ENCODE results near the gene MBOAT2. TPM values are rescaled to one million over a fixed set of nuclear protein-coding genes. Genes with fewer than 3 reads are reported as not detected.

Gene MBOAT2
- total and polyA plus RNA-seq, 2 experiments from 2014 or later, result 87.4 to 103 TPM

GRCh38 chr2:8997631-8998030 lies 5.9 kb downstream of the MBOAT2 start:
- Histone ChIP-seq H3K9me3 (ENCODE audit: low read depth) (no peaks in the 10 kb centered on the region), H3K9me2 (ENCODE audit: insufficient read depth) (no peaks in the 10 kb centered on the region), H3K79me2 (ENCODE audit: insufficient read depth) (peaks cover 100% of the 10 kb centered on the region), H3K27ac (no peak overlapping the region), H3K27me3 (replicated peaks; ENCODE audit: insufficient read depth) (no peaks in the 10 kb centered on the region), H3K4me2 (ENCODE audit: unreplicated experiment) (no peak overlapping the region), H3K4me1 (ENCODE audit: insufficient read depth) (peaks cover 30% of the 10 kb centered on the region), H2AFZ (no peak overlapping the region), H3K36me3 (ENCODE audit: low read depth) (no peaks in the 10 kb centered on the region), H3F3A (ENCODE audit: insufficient read depth) (0 out of 2 replicates have a peak, but pooled peaks cover 4% of the 10 kb centered on the region), H3K9ac (no peak overlapping the region), H4K20me1 (ENCODE audit: insufficient read depth) (no peaks in the 10 kb centered on the region), H3K4me3 (no peak overlapping the region)
- WGBS, 2 experiments (ENCODE audit: low coverage in 1 of 2, low lambda C conversion rate in 2 of 2, missing lambda C conversion rate in 2 of 2), result 96 to 100% methylated on average over 2 of the region's 2 CpGs
- DNase-seq, result no peak
- in situ Hi-C loops (cut with MboI), result no loop called here
- TF ChIP-seq EZH2 (IDR thresholded peaks at IDR 0.05; ENCODE audit: insufficient read depth, poor library complexity, severe bottlenecking), result no peak
- no peak for TF ChIP-seq EZH2phosphoT487 (IDR thresholded peaks at IDR 0.05; ENCODE audit: insufficient read depth, low read depth)

- Histone ChIP-seq H3K9me2 (ENCODE audit: insufficient read depth) (no peaks in the 10 kb centered on the region), H3F3A (ENCODE audit: insufficient read depth) (0 out of 2 replicates have a peak, but pooled peaks cover 4% of the 10 kb centered on the region), H2AFZ (no peak overlapping the region), H3K36me3 (ENCODE audit: low read depth) (no peaks in the 10 kb centered on the region), H3K9ac (no peak overlapping the region), H3K27me3 (replicated peaks; ENCODE audit: insufficient read depth) (no peaks in the 10 kb centered on the region), H3K4me2 (ENCODE audit: unreplicated experiment) (no peak overlapping the region), H3K4me3 (no peak overlapping the region), H3K9me3 (ENCODE audit: low read depth) (no peaks in the 10 kb centered on the region), H3K79me2 (ENCODE audit: insufficient read depth) (peaks cover 100% of the 10 kb centered on the region), H3K27ac (no peak overlapping the region), H4K20me1 (ENCODE audit: insufficient read depth) (no peaks in the 10 kb centered on the region), H3K4me1 (ENCODE audit: insufficient read depth) (peaks cover 28% of the 10 kb centered on the region)
- WGBS, 2 experiments (ENCODE audit: low coverage in 1 of 2, low lambda C conversion rate in 2 of 2, missing lambda C conversion rate in 2 of 2), result 90 to 96% methylated on average over 5 of the region's 5 CpGs
- TF ChIP-seq EZH2phosphoT487 (IDR thresholded peaks at IDR 0.05; ENCODE audit: insufficient read depth, low read depth) (no peak), EZH2 (IDR thresholded peaks at IDR 0.05; ENCODE audit: insufficient read depth, poor library complexity, severe bottlenecking) (no peak)
- DNase-seq, result no peak
- in situ Hi-C loops (cut with MboI), result no loop called here
Observed at GRCh38 chr2:8997108-8997507, 6.4 kb downstream of the MBOAT2 start.

- no peak overlapping the region for H2AFZ ChIP-seq
- 71 to 73% methylated on average over 4 of the region's 4 CpGs for WGBS, 2 experiments (ENCODE audit: low coverage in 1 of 2, low lambda C conversion rate in 2 of 2, missing lambda C conversion rate in 2 of 2)
- DNase-seq, result no peak
- 0 out of 2 replicates have a peak, but pooled peaks cover 4% of the 10 kb centered on the region for H3F3A ChIP-seq (ENCODE audit: insufficient read depth)
- H3K9me2 ChIP-seq (ENCODE audit: insufficient read depth), result no peaks in the 10 kb centered on the region
- H3K79me2 ChIP-seq (ENCODE audit: insufficient read depth), result peaks cover 100% of the 10 kb centered on the region
- H3K27me3 ChIP-seq (replicated peaks; ENCODE audit: insufficient read depth), result no peaks in the 10 kb centered on the region
- H3K27ac ChIP-seq, result no peak overlapping the region
- H3K36me3 ChIP-seq (ENCODE audit: low read depth), result no peaks in the 10 kb centered on the region
- H3K4me3 ChIP-seq, result no peak overlapping the region
- H3K9me3 ChIP-seq (ENCODE audit: low read depth), result no peaks in the 10 kb centered on the region
- peaks cover 17% of the 10 kb centered on the region for H3K4me1 ChIP-seq (ENCODE audit: insufficient read depth)
- H3K4me2 ChIP-seq (ENCODE audit: unreplicated experiment), result no peak overlapping the region
- H3K9ac ChIP-seq, result no peak overlapping the region
- TF ChIP-seq EZH2phosphoT487 (IDR thresholded peaks at IDR 0.05; ENCODE audit: insufficient read depth, low read depth), result no peak
- TF ChIP-seq EZH2 (IDR thresholded peaks at IDR 0.05; ENCODE audit: insufficient read depth, poor library complexity, severe bottlenecking), result no peak
- no peaks in the 10 kb centered on the region for H4K20me1 ChIP-seq (ENCODE audit: insufficient read depth)
- in situ Hi-C loops (cut with MboI), result no loop called here
Observed at GRCh38 chr2:8996006-8996405, 7.5 kb downstream of the MBOAT2 start.

GRCh38 chr2:8994386-8994785 lies 9.1 kb downstream of the MBOAT2 start:
- Histone ChIP-seq H3K27me3 (replicated peaks; ENCODE audit: insufficient read depth) (no peaks in the 10 kb centered on the region), H3K4me2 (ENCODE audit: unreplicated experiment) (no peak overlapping the region), H4K20me1 (ENCODE audit: insufficient read depth) (no peaks in the 10 kb centered on the region), H3K9me2 (ENCODE audit: insufficient read depth) (no peaks in the 10 kb centered on the region), H3K79me2 (ENCODE audit: insufficient read depth) (peaks cover 100% of the 10 kb centered on the region), H3K9me3 (ENCODE audit: low read depth) (no peaks in the 10 kb centered on the region), H3K4me3 (no peak overlapping the region), H3K4me1 (ENCODE audit: insufficient read depth) (peaks cover 8% of the 10 kb centered on the region; the same call in 1 of the 2 replicates), H3K9ac (no peak overlapping the region), H3F3A (ENCODE audit: insufficient read depth) (no peaks in the 10 kb centered on the region), H3K27ac (no peak overlapping the region), H2AFZ (no peak overlapping the region), H3K36me3 (ENCODE audit: low read depth) (no peaks in the 10 kb centered on the region)
- TF ChIP-seq EZH2phosphoT487 (IDR thresholded peaks at IDR 0.05; ENCODE audit: insufficient read depth, low read depth) (no peak), EZH2 (IDR thresholded peaks at IDR 0.05; ENCODE audit: insufficient read depth, poor library complexity, severe bottlenecking) (no peak)
- WGBS, 2 experiments (ENCODE audit: low coverage in 1 of 2, low lambda C conversion rate in 2 of 2, missing lambda C conversion rate in 2 of 2), result 93 to 94% methylated on average over 6 of the region's 6 CpGs
- DNase-seq, result no peak
- in situ Hi-C loops (cut with MboI), result no loop called here

GRCh38 chr2:8993902-8994278 lies 9.6 kb downstream of the MBOAT2 start:
- H3K9me3 ChIP-seq (ENCODE audit: low read depth), result no peaks in the 10 kb centered on the region
- H2AFZ ChIP-seq, result no peak overlapping the region
- DNase-seq, result peak; percentile 26
- TF ChIP-seq EZH2phosphoT487 (IDR thresholded peaks at IDR 0.05; ENCODE audit: insufficient read depth, low read depth) (no peak), EZH2 (IDR thresholded peaks at IDR 0.05; ENCODE audit: insufficient read depth, poor library complexity, severe bottlenecking) (no peak)
- peaks cover 12% of the 10 kb centered on the region; the same call in 1 of the 2 replicates for H3K4me1 ChIP-seq (ENCODE audit: insufficient read depth)
- WGBS, 2 experiments (ENCODE audit: low coverage in 1 of 2, low lambda C conversion rate in 2 of 2, missing lambda C conversion rate in 2 of 2), result 89% methylated on average over 7 of the region's 7 CpGs
- H3K4me3 ChIP-seq, result no peak overlapping the region
- H3K4me2 ChIP-seq (ENCODE audit: unreplicated experiment), result no peak overlapping the region
- H3K27me3 ChIP-seq (replicated peaks; ENCODE audit: insufficient read depth), result no peaks in the 10 kb centered on the region
- H3K79me2 ChIP-seq (ENCODE audit: insufficient read depth), result peaks cover 100% of the 10 kb centered on the region
- H4K20me1 ChIP-seq (ENCODE audit: insufficient read depth), result no peaks in the 10 kb centered on the region
- H3K9ac ChIP-seq, result no peak overlapping the region
- H3K27ac ChIP-seq, result no peak overlapping the region
- in situ Hi-C loops (cut with MboI), result no loop called here
- no peaks in the 10 kb centered on the region for H3F3A ChIP-seq (ENCODE audit: insufficient read depth)
- no peaks in the 10 kb centered on the region for H3K36me3 ChIP-seq (ENCODE audit: low read depth)
- H3K9me2 ChIP-seq (ENCODE audit: insufficient read depth), result no peaks in the 10 kb centered on the region
